ENCODE results near the gene LTBP4.
"Not testable (repeated sequence)": the region's sequence is repeated elsewhere in the genome, so short reads cannot be mapped to it uniquely, and the experiment has no call there.

Gene LTBP4

DNA sequence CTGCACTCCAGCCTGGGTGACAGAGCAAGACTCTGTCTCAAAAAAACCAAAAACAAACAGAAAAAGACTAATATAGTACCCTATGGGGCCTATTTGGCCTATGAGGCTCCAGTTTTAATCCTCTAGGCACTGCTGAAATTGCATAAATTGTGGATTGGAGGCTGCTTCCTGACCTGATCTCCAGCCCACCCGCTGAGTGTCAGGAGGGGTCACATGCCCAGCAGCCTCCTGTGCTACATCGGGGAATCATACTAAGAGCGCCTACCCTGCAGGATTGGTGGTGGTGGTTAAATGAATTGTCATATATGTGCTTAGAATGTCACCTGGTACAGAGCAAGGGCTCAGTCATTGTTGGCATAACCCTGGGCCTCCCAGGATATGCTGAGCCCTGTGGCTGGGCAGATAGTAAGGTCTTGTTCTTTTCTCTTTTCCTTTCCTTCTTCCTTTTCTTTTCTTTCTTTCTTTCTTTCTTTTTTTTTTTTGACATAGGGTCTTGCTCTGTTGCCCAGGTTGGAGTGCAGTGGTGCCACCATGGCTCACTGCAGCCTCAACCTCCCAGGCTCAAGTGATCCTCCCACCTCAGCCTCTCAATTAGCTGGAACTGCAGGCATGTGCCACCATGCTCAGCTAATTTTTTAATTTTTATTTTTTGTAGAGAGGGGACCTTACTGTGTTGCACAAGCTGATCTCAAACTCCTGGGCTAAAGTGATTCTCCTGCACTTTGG lies 31.3 kb downstream of the LTBP4 start:
- DNase-seq: no peak

DNA sequence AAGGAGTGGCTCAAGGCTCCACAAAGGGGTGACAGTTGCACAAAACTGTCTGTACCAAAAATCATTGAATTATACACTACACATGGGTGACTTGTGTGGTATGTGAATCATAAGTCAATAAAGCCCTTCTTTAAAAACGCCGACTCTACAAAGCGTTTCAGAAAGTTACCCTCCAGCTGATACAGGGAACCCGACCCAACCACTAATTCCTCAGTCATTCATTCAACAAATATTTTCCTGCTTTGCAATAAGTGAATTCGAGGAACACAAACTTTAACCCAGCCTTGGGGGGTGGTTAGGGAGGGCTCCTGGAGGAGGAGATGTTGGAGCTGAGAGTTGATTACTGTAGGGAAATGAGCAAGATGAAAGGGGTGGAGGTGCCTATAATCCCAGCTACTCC lies 32.0 kb downstream of the LTBP4 start:
- DNase-seq: no peak

DNA sequence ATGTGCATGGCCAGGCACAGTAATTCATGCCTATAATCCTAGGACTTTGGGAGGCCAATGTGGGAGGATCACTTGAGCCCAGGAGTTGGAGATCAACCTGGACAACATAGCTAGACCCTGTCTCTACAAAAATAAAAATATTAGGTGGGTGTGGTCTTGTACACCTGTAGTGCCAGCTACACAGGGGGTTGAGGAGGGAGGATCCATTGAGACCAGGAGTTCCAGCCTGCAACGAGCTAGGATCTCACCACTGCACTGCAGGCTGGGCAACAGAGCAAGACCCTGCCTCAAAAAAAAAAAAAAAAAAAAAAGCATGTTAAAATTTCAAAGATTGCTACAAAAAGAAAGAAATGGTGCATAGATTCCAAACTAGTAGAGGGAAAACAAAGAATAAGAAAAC lies 37.2 kb downstream of the LTBP4 start:
- no peak for DNase-seq

DNA sequence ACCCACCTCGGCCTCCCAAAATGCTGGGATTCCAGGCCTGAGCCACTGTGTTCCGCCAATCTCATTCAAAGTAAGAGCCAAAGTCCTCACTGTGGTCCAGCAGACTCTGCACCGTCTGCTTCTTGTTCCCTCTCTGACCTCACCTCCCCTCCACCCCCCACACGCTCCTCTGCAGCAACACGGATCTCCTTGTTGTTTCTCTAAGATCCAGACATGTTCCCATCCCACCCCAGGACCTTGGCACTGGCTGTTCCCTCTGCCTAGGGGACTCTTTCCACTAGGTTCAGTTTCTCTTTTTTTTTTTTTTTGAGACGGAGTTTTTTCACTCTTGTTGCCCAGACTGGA lies 38.4 kb downstream of the LTBP4 start:
- DNase-seq: no peak

DNA sequence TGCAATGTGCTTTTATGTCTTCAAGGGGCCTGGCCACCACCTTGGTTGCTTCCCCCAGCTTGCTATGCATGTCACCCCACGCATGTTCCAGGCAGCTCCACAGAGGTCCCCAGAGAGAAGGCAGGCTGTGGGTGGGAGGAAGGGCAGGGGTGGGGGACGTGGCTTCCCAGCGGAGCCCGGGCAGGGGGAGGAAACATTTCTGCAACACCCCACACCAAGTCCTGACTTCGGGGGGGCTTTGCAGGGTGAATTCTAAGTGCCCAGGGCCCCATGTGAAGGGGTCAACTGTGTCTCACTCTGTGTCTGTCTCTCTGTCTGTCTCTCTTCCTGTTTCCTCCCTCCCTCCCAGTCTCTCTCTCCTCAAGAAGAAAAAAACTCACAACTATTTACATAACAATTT lies 39.6 kb downstream of the LTBP4 start:
- DNase-seq: no peak

DNA sequence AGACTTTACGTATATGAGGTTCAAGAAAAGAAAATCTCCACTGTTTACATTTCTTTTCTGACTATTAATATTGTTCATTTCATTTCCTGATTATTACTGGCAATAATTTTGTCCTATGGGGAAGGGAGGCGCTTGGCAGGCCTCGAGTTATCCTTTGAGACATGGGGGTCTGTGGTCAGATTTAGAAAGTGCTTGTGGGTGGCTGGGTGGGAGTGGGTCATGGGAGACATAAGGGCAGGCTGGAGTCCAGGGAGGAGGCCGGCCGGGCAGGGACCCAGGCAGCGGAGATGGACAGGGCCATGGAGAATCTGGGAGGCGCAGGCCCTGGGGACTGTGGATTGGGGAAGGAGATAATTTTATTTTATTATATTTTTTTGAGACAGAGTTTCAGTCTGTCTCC lies 40.1 kb downstream of the LTBP4 start:
- no peak for DNase-seq

DNA sequence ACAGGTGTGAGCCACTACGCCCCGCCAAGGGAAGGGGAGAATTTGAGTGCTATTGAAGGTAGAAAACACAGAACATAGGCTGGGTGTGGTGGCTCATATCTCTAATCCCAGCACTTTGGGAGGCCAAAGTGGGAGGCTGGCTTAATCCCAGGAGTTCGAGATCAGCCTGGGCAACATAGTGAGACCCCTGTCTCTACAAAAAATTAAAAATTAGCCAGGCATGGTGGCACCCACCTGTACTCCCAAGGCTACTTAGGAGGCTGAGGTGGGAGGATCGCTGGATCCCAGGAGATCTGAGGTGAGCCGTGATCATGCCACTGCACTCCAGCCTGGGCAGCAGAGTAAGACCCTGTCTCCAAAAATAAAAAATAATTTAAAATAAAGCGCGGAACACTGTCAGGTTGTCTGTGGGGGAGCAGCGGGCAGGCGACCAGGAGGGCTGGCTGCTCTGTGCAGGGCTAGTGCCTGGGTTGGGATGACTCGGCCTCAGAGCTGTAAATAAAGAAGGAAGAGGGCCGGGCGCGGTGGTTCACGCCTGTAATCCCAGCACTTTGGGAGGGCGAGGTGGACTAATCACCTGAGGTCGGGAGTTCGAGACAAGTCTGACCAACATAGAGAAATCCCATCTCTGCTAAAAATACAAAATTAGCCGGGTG lies 41.0 kb downstream of the LTBP4 start:
- no peak for DNase-seq

DNA sequence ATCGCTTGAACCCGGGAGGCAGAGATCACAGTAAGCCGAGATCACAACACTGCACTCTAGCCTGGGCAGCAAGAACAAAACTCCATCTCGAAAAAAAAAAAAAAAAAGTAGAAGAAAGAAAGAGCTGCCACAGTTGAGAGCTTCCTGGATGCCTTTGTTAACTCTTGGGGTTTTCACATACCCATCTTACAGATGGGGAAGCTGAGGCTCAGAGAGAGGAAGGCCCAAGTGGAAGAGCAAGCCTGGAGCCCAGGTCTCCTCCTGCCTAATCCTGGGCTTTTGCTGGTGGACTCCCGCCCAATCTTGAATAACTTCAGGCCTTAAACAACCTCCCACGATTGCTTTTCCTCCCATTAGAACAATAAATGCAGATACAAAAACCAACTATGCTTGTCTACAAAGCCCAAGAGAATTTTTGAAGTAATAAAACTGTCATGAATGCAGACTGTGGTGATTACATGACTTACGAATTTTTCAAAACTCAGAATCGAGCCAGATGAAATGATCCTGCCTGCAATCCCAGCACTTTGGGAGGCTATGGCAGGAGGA lies 41.7 kb downstream of the LTBP4 start:
- no peak for DNase-seq

DNA sequence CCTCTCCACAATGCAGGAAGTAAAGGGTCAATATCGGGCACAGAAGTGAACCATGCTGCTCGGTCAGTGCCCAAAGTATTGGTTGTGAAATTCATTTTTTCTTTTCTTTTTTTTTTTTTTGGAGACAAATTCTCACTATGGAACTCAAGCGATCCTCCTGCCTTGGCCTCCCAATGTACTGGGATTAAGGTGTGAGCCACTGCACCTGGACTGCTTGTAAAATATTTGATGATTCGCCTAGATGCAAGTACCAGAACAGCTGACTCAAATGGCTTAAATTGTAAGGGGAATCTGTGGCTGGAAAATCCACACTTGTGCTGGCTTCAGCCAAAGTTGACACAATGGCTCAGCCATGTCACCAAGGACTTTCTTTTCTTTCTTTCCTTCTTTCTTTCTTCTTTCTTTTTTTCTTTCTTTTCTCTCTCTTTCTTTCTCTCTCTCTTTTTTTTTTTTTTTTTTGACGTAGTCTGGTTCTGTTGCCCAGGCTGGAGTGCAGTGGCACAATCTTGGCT lies 45.6 kb downstream of the LTBP4 start:
- DNase-seq: no peak

DNA sequence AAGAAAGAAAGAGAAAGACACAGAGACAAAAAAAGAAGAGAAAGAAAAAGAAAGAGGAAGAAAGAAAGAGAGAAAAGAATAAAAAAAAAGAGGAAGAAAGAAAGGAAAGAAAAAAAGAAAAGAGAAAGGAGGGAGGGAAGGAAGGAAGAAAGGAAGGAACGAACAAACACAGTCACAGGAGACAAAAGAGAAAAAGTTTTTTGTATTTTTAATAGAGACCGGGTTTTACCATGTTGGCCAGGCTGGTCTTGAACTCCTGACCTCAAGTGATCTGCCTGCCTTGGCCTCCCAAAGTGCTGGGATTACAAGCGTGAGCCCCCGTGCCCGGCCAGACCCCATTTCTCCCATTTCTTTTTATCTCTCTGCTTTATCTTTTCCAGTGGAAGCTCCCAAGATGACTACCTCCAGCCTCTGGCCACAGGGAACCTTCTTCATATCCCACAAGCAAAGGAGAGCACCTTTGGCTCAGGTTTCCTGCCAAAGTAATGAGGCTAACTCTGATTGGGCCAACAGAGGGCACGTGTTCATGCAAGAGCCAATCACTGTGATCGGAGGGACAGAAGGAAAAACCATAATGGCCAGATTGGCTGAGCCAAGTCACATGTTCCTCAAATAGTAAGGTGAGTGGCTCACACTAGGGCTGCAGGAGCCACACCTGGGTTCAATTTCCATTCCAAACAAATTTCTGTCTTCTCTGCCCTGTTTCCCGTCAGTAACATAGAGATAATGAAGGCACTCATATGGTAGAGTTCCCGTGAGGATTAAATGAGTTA lies 48.9 kb downstream of the LTBP4 start:
- not testable (repeated sequence) for DNase-seq

DNA sequence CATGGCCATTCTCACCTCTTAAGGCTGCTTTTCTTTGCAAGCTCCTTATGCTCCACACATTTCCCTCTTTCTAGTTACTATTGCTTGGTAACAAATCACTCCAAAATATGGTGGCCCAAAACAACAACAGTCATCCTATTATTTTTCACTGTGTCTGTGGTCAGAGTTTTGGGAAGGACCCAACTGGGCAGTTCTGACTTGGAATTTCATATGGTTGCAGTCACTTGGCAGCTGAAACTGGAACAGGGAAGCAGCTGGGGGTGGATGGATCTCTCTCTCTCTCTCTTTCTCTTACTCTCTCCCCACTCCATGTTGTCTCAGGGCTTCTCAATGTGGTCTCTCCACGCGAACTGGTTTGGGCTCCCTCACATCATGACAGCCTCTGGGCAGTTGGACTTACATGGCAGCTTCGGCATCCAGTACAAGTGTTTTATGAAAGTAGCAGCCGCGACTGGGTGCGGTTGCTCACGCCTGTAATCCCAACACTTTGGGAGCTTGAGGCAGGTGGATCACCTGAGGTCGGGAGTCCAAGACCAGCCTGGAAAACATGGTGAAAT lies 49.7 kb downstream of the LTBP4 start:
- no peak for DNase-seq

DNA sequence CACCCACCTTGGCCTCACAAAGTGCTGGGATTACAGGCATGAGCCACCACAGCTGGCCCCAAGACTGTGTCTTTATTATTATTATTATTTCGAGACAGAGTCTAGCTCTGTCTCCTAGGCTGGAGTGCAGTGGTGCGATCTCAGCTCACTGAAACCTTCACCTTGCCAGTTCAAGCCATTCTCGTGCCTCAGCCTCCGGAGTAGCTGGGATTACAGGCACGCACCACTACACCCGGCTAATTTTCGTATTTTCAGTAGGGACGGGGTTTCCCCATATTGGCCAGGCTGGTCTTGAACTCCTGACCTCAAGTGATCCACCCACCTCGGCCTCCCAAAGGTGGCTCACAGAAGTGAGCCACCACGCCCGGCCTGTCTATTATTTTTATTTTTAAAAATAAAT lies 51.1 kb downstream of the LTBP4 start:
- DNase-seq: not testable (repeated sequence)

DNA sequence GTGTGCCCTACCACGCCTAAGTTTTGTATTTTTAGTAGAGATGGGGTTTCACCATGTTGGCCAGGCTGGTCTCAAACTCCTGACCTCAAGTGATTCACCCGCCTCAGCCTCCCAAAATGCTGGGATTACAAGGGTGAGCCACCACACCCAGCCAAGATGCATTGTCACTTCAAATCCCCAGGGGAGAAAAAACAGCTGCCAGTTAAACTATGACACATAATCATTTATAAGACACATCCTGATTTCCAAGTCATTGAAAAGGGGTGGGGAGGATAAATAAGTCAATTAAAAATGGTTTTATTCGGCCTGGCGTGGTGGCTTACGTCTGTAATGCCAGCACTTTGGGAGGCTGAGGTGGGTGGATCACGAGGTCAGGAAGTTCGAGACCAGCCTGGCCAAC lies 54.5 kb downstream of the LTBP4 start:
- DNase-seq: not testable (repeated sequence)

DNA sequence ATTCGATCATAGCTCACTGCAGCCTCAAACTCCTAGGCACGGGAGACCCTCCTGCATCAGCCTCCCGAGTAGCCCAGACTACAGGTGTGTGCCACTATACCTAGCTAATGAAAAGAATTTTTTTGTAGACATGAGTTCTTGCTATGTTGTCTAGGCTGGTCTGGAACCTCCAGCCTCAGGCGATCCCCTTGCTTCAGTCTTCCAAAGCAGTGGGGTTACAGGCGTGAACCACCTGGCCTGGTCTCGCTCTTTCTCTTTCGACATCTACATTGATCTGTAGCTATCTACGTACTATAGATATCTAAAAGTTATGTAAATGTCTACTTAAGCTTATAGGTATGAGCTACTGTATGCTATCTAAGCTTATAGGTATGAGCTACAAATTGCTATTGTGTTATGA lies 56.9 kb downstream of the LTBP4 start:
- no peak for DNase-seq

DNA sequence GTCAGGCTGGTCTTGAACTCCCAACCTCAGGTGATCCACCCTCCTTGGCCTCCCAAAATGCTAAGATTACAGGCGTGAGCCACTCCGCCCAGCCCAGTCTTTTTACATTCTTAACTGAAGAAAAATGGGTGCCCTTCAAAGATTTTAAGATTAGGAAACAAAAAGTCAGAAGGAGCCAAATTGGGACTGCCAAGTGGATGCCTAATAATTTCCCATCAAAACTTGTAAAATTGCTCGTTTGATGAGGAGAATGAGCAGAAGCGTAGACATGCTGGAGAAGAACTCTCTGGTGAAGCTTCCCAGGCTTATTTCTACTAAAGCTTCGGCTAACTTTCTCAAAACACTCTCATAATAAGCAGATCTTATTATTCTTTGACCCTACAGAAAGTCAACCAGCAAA lies 57.9 kb downstream of the LTBP4 start:
- DNase-seq: no peak

DNA sequence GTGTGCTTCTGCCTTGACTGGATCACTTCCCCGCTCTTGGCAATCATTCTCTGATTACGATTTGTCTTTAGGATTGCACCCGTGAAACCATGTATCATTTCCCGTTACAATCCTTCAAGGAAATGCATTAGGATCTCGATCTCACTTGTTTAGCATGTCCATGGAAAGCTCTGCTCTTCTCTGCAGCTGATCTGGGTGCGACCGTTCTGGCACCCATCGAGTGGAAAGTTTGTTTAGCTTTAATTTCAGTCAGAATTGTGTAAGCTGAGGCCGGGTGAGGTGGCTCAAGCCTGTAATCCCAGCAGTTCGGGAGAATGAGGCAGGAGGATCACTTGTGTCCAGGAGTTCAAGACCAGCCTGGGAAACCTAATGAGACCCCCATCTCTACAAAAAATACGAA lies 58.4 kb downstream of the LTBP4 start:
- no peak for DNase-seq

DNA sequence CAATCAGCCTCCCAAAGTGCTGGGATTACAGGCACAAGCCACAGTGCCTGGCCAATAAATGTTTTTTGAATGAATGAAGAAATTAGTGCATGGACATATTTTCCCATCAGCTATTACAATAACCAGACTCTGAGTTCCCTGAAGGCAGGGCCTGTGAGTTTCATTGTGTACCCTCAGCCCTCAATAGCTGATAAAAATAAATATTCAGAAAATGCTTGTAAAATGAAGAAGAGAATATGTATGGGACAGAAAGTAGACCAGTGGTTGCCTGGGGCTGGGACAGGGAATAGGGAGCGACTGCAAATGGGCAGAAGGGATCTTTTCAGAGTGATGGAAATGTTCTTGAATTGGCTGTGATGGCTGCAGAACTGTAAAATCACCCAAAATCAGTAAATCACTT lies 60.4 kb downstream of the LTBP4 start:
- DNase-seq: no peak

DNA sequence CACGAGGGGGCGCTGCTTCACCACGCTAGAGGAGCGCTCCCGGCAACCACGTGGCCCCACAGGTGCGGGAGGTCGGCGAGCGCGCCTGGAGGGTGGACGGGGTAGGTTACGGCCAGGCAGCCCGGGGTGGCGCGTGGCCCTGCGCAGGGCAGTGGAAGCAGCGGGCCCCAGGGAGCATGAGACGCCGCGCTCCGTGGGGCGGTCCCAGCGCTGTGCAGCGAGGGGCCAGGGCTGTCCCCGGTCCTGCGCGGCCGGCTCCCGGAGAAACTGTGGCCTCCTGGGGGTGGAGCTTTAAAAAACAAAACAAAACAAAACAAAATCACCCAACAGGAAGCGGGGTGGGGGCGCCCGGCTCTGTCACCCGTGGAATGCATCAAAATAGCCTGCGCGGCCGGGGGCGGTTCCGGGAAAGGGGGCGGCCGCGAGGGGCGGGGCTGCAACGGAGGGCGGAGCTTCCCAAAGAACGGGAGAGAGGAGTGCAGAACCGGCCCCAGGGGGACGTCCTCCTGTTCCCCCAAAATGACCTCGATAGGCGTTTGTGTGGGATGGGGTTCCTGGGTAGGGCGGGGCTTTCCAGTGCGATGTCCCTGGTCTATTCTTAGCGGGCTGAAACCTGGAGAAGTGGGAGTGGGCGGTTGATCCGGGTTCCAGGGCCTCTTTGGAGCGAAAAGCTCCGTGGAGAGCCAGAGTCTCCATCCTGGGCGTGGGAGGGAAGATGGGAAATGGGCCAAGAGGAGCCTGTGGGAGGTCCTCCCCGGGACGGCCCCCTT lies 61.9 kb downstream of the LTBP4 start:
- peak; percentile 95 for DNase-seq

DNA sequence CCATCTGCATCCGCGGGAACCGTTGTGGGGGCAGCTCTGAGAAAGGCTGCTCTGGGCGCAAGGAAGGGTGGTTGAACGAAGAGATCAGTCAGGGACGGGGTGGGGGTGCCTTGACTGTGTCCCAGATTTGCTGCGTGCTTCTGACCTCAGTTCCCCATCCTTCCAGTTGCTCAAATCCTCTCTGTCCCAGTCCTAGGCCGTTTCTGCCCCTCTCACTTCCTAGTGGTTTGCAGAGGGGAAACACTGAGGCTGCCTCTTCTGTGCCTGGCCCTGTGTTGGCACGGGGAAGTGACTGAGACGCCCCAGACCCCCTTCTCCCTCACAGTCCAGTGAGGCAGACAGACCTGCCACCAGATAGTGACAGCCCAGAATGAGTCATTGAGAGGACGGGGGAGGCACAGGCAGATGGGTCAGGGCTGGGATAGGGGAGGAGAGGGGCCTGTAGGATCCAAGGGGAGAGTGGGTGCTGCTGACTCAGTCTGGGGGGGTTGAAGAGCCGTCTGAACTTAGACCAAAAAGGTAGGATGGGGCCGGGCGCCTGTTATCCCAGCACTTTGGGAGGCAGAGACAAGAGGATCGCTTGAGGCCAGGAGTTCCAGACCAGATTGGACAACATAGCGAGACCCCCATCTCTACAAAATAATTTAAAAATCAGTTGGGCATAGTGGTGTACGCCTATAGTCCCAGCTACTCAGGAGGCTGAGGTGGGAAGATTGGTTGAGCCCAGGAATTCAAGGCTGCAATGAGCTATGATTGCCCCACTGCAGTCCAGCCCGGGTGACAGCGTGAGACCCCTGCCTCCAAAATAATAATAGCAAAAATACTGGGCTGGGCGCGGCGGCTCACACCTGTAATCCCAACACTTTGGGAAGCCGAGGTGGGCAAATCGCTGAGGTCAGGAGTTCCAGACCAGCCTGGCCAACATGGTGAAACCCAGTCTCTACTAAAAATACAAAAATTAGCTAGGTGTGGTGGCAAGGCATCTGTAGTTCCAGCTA lies 62.8 kb downstream of the LTBP4 start:
- peak; percentile 26 for DNase-seq

DNA sequence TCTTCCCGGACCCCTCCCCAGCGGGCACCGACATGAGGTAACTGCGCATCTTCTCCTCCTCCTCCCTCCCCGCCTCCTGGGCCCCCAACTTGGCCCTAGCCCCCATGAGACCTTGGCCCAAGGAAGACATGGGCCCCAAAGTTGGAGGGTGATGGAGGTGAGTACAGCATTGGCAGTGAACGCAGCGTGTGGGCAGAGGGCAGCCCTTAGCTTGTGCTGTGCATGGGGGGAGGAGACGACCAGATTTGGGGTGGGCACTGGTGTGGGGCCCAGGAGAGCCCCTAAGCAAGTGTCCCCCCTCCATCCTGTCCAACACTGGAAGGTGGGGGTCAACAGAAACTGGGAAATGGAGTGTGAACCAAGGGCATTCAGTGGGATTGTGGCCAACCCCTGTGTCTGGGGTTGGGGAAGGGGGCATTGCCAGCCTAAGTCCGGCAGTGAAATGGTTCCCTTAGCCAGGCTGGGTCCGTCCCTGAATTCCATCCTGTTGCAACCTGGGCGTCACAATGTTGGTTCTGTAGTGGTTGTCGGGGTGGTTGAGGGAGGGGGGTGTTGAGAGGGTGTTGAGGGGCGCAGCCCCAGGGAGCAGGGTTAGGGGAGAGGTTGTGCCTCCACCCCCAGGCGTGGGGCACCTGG lies 65.8 kb downstream of the LTBP4 start:
- DNase-seq: no peak

DNA sequence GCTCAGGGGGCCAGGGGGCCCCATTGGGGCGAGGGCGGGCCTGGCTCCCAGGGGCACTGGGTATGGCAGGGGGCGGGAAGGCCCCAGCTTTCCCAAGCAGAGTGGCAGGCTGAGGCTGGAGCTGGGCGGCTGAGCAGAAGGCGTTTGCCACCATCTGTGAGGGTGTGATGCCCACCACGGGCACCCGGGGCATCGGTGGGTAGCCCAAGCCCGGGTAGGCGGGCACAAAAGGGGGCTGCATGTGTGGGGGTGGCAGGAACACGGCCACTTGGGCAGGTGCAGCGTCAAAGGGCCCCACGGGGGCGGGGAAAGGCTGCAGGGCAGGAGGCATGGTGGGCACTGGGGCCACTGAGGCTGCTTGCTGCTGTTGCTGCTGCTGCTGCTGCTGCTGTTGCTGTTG lies 66.4 kb downstream of the LTBP4 start:
- no peak for DNase-seq

All from activated CD8-positive, alpha-beta memory T cell treated with anti-CD3 and anti-CD28 coated beads, Interleukin-2, amount 50 U/mL, for 4 hours (primary cell).